IMR-90 (cell line): Measurements from ENCODE around the gene CSK. TPM values are rescaled to one million over a fixed set of nuclear protein-coding genes. Genes with fewer than 3 reads are reported as not detected.

ENCODE experiments used
- ATAC-seq: fragments of 200-7000 bp; cut with Tn5 transposase; 2 replicates; pipeline ENCODE4 v1.9.1; 2020; ENCODE audit warnings: low read depth, mild to moderate bottlenecking, moderate library complexity
- BruUV-seq: library from RNA; stranded (reverse); fragments of 400-500 nt; replicated peaks from 2 replicates; lab custom pipeline; 2021; lab: Mats Ljungman, UMichigan
- CTCF ChIA-PET: fragments of 300-600 bp; formaldehyde crosslinking; extraction: SDS; loops from one replicate; lab custom pipeline; 2021; ENCODE audit warnings: antibody characterized with exemption; lab: Yijun Ruan, JAX
- POLR2A ChIA-PET: fragments of 300-600 bp; sonication (Branson Sonifier 250); formaldehyde crosslinking; loops from one replicate; lab custom pipeline; 2022; ENCODE audit warnings: antibody characterized with exemption; ENCODE audit not compliant: unreplicated experiment; lab: Charles Lee
- DNase-seq: peaks from one replicate; pipeline ENCODE4 v3.0.0; 2013
- H2AFZ ChIP-seq: replicated peaks from 2 replicates; pipeline ENCODE3; 2013; ENCODE audit warnings: low read length, mild to moderate bottlenecking; ENCODE audit not compliant: poor library complexity
- H2AK5ac ChIP-seq: 2 replicates; pipeline ENCODE4 v1.6.1; 2013; ENCODE audit warnings: low read depth, low read length, inconsistent platforms
- H2AK9ac ChIP-seq: replicated peaks from 2 replicates; pipeline ENCODE3; 2013; ENCODE audit warnings: mild to moderate bottlenecking, low read depth, low read length, moderate library complexity; ENCODE audit not compliant: poor library complexity
- H2BK120ac ChIP-seq: 2 replicates; pipeline ENCODE4 v1.6.1; 2013; ENCODE audit warnings: low read depth, low read length, inconsistent platforms
- H2BK15ac ChIP-seq: 3 replicates; pipeline ENCODE4 v1.6.1; 2013; ENCODE audit warnings: low read depth, low read length, inconsistent platforms
- H2BK20ac ChIP-seq: 2 replicates; pipeline ENCODE4 v1.6.1; 2013; ENCODE audit warnings: low read depth, mild to moderate bottlenecking, inconsistent platforms, low read length, moderate library complexity
- H2BK5ac ChIP-seq: 2 replicates; pipeline ENCODE4 v1.6.1; 2013; ENCODE audit warnings: mild to moderate bottlenecking, low read depth, low read length, inconsistent platforms; ENCODE audit not compliant: poor library complexity, severe bottlenecking
- H3K14ac ChIP-seq: replicated peaks from 2 replicates; pipeline ENCODE4 v1.6.1; 2013; ENCODE audit warnings: low read depth, low read length, inconsistent platforms
- H3K18ac ChIP-seq: 2 replicates; pipeline ENCODE4 v1.6.1; 2013; ENCODE audit warnings: low read depth, low read length, control low read depth
- H3K23ac ChIP-seq: 2 replicates; pipeline ENCODE4 v1.6.1; 2013; ENCODE audit warnings: low read depth, low read length, inconsistent platforms
- H3K27ac ChIP-seq: 2 replicates; pipeline ENCODE4 v1.5.1; 2013; ENCODE audit warnings: mild to moderate bottlenecking, control low read depth, low read length; ENCODE audit not compliant: insufficient read depth
- H3K27me3 ChIP-seq: 2 replicates; pipeline ENCODE4 v1.6.1; 2013; ENCODE audit warnings: low read length; ENCODE audit not compliant: control insufficient read depth, insufficient read depth
- H3K36me3 ChIP-seq: 2 replicates; pipeline ENCODE4 v1.6.1; 2013; ENCODE audit warnings: low read length, mixed read lengths; ENCODE audit not compliant: control insufficient read depth, insufficient read depth
- H3K4ac ChIP-seq: 2 replicates; pipeline ENCODE4 v1.6.1; 2013; ENCODE audit warnings: low read depth, low read length, inconsistent platforms
- H3K4me1 ChIP-seq: 2 replicates; pipeline ENCODE4 v1.6.1; 2013; ENCODE audit warnings: low read length, mixed read lengths; ENCODE audit not compliant: control insufficient read depth, insufficient read depth
- H3K4me2 ChIP-seq: 2 replicates; pipeline ENCODE4 v1.6.1; 2013; ENCODE audit warnings: low read depth, mild to moderate bottlenecking, control low read depth, low read length, moderate library complexity
- H3K4me3 ChIP-seq: 2 replicates; pipeline ENCODE4 v1.5.1; 2013; ENCODE audit warnings: low read depth, mild to moderate bottlenecking, control low read depth, low read length, moderate library complexity; ENCODE audit not compliant: insufficient read depth
- H3K56ac ChIP-seq: 2 replicates; pipeline ENCODE4 v1.6.1; 2013; ENCODE audit warnings: low read length, inconsistent platforms; ENCODE audit not compliant: insufficient read depth; ENCODE audit errors: extremely low read depth
- H3K79me1 ChIP-seq, 2 experiments: 2 replicates each; pipeline ENCODE4 v1.6.1; 2013; ENCODE audit warnings: low read length in 2 of 2, inconsistent platforms in 1 of 2, low read depth in 1 of 2
- H3K9ac ChIP-seq: 2 replicates; pipeline ENCODE4 v1.6.1; 2013; ENCODE audit warnings: low read depth, low read length, control low read depth
- H3K9me1 ChIP-seq: 2 replicates; pipeline ENCODE4 v1.6.1; 2013; ENCODE audit warnings: low read length, inconsistent platforms; ENCODE audit not compliant: insufficient read depth
- H3K9me3 ChIP-seq: 2 replicates; pipeline ENCODE4 v1.6.1; 2013; ENCODE audit warnings: low read length; ENCODE audit not compliant: control insufficient read depth, insufficient read depth
- H4K20me1 ChIP-seq: 2 replicates; pipeline ENCODE4 v1.6.1; 2013; ENCODE audit warnings: low read length, inconsistent platforms; ENCODE audit not compliant: insufficient read depth
- H4K5ac ChIP-seq: 2 replicates; pipeline ENCODE4 v1.6.1; 2013; ENCODE audit warnings: mild to moderate bottlenecking, low read depth, low read length, control low read depth
- H4K8ac ChIP-seq, 2 experiments: 2 replicates each; pipeline ENCODE4 v1.6.1; 2013; ENCODE audit warnings: low read depth in 2 of 2, low read length in 2 of 2, control low read depth in 1 of 2, inconsistent platforms in 1 of 2
- H4K91ac ChIP-seq: 2 replicates; pipeline ENCODE4 v1.6.1; 2013; ENCODE audit warnings: low read depth, low read length, inconsistent platforms; ENCODE audit not compliant: insufficient read depth
- CHD1 ChIP-seq: IDR thresholded peaks from 2 replicates; pipeline ENCODE4 v1.6.1; 2012; ENCODE audit warnings: low read depth, low read length, improper control_type of control experiment
- CTCF ChIP-seq: conservative IDR thresholded peaks from 2 replicates; pipeline ENCODE4 v1.5.1; 2012; ENCODE audit warnings: mild to moderate bottlenecking, low read depth, low read length, improper control_type of control experiment
- MXI1 ChIP-seq: IDR thresholded peaks from 2 replicates; pipeline ENCODE4 v1.6.1; 2012; ENCODE audit warnings: low read depth, mild to moderate bottlenecking, low read length, moderate library complexity, borderline replicate concordance
- NFE2L2 ChIP-seq: fragments of 150-350 bp; IDR thresholded peaks from 2 replicates; pipeline ENCODE4 v1.6.1; 2016; ENCODE audit warnings: low read depth, mild to moderate bottlenecking, low read length
- SMC3 ChIP-seq: fragments of 150-350 bp; IDR thresholded peaks from 2 replicates; pipeline ENCODE4 v1.6.1; 2016; ENCODE audit warnings: low read depth, mild to moderate bottlenecking, antibody characterized with exemption, low read length, moderate library complexity
- USF2 ChIP-seq: fragments of 150-350 bp; IDR thresholded peaks from 2 replicates; pipeline ENCODE4 v1.6.1; 2017; ENCODE audit warnings: mild to moderate bottlenecking, antibody characterized with exemption, low read length, low read depth
- WGBS, 2 experiments: methylation state at CpG; one replicate each; pipeline versions ENCODE4 v1.1.5 to v1.1.7; 2013; ENCODE audit warnings: missing lambda C conversion rate in 2 of 2; ENCODE audit not compliant: insufficient read length in 1 of 2; ENCODE audit errors: extremely low coverage in 2 of 2; 5-methylcytosine and 5-hydroxymethylcytosine counted together
- dilution Hi-C: fragments of 300-500 bp; cut with HindIII; formaldehyde crosslinking; loops from one replicate; pipeline ENCODE4 v1.14.3; 2018; ENCODE audit warnings: low sequenced_read_pairs; ENCODE audit not compliant: unreplicated experiment
- in situ Hi-C: fragments of 300-500 bp; cut with MboI; formaldehyde crosslinking; loops from 3 replicates; pipeline ENCODE4 v1.14.3; 2019; ENCODE audit warnings: low sequenced_read_pairs, inconsistent platforms, mixed read lengths
- intact Hi-C: fragments of 100-400 bp; cut with micrococcal nuclease; formaldehyde crosslinking; loops from 2 replicates; pipeline ENCODE4 v1.10.0; 2022
- polyA plus RNA-seq, 3 experiments: library from polyadenylated mRNA; depleted of rRNA; stranded (reverse); fragments of >200 nt; gene quantifications; 2 replicates each; pipeline ENCODE4 v1.2.3, GENCODE V29; 2012; ENCODE audit warnings: low replicate concordance in 1 of 3
- total RNA-seq: library from RNA; depleted of rRNA; stranded (reverse); fragments of >200 nt; gene quantifications from 2 replicates; pipeline ENCODE4 v1.2.3, GENCODE V29; 2012

Gene CSK
- total and polyA plus RNA-seq, 2 of the 4 experiments (the other 2 are of a cell fraction), result 10.8 to 54.0 TPM

- no peak overlapping the region for H2AK5ac ChIP-seq
- POLR2A ChIA-PET, result no interaction called here
- H3K56ac ChIP-seq, result no peak overlapping the region
- H2AFZ ChIP-seq, result no peak overlapping the region
- H3K9me3 ChIP-seq, result no peaks in the 10 kb centered on the region
- peaks cover 49% of the 10 kb centered on the region for H3K36me3 ChIP-seq
- 0 out of 2 replicates have a peak, but pooled peaks cover 3% of the 10 kb centered on the region for H3K9me1 ChIP-seq
- BruUV-seq, result no TSS peak
- H4K91ac ChIP-seq, result no peak overlapping the region
- dilution Hi-C loops (no loop called here), intact Hi-C loops (no loop called here), in situ Hi-C loops (no loop called here)
- ATAC-seq (no peak), DNase-seq (no peak)
- WGBS, 2 experiments, result no CpG with 5 or more reads among the region's 3 CpGs
- no peak overlapping the region for H3K14ac ChIP-seq
- H3K4ac ChIP-seq, result no peak overlapping the region
- H2BK120ac ChIP-seq, result no peak overlapping the region
- H3K27me3 ChIP-seq, result no peaks in the 10 kb centered on the region
- no peak overlapping the region for H2AK9ac ChIP-seq
- H2BK5ac ChIP-seq, result no peak overlapping the region
- H3K79me1 ChIP-seq, result peaks cover 0 to 8% of the 10 kb centered on the region in 2 experiments; a peak in 1 of 4 replicates
- H4K20me1 ChIP-seq, result no peaks in the 10 kb centered on the region
- no peak overlapping the region for H3K23ac ChIP-seq
- no peaks in the 10 kb centered on the region; the same call in 1 of the 2 replicates for H3K4me1 ChIP-seq
- H3K4me2 ChIP-seq, result no peak overlapping the region
- CTCF ChIA-PET, result no interaction called here
- H4K8ac ChIP-seq, result no peak overlapping the region
- H2BK20ac ChIP-seq, result no peak overlapping the region
- no peak overlapping the region for H4K5ac ChIP-seq
- H3K4me3 ChIP-seq, result no peak overlapping the region
- no peak for TF ChIP-seq CHD1
- no peak for TF ChIP-seq NFE2L2
- no peak for TF ChIP-seq CTCF
- no peak for TF ChIP-seq USF2
- no peak for TF ChIP-seq SMC3
- TF ChIP-seq MXI1, result no peak
- no peak overlapping the region for H3K9ac ChIP-seq
- H2BK15ac ChIP-seq, result no peak overlapping the region
- H3K27ac ChIP-seq, result no peak overlapping the region
- H3K18ac ChIP-seq, result no peak overlapping the region
Measured at GRCh38 chr15:74847432-74847831, 65.6 kb downstream of the CSK start.
